ENCODE measurements around the gene CHEK2.
A peak's percentile ranks its signal among the peaks of the same experiment; 100 is the strongest.

Gene CHEK2

GRCh38 chr22:28728002-28728401 is 13.6 kb downstream of the CHEK2 start:
- DNase-seq (ENCODE audit: low read depth), result no peak
- no peak overlapping the region for H3K4me3 ChIP-seq (ENCODE audit: low read length)
- TF ChIP-seq CTCF (conservative IDR thresholded peaks at IDR 0.05; ENCODE audit: low read depth, low read length), result no peak

GRCh38 chr22:28718044-28718443 is 23.6 kb downstream of the CHEK2 start:
- no peak for TF ChIP-seq CTCF (conservative IDR thresholded peaks at IDR 0.05; ENCODE audit: low read depth, low read length)
- H3K4me3 ChIP-seq (ENCODE audit: low read length), result no peak overlapping the region

GRCh38 chr22:28716686-28717085 is 24.9 kb downstream of the CHEK2 start:
- no peak overlapping the region for H3K4me3 ChIP-seq (ENCODE audit: low read length)
- no peak for DNase-seq (ENCODE audit: low read depth)
- TF ChIP-seq CTCF (conservative IDR thresholded peaks at IDR 0.05; ENCODE audit: low read depth, low read length), result no peak

More at GRCh38 chr22:28718044-28718443, 23.6 kb downstream of the CHEK2 start:
- no peak for DNase-seq (ENCODE audit: low read depth)

GRCh38 chr22:28715611-28716010 is 26.0 kb downstream of the CHEK2 start:
- no peak for TF ChIP-seq CTCF (conservative IDR thresholded peaks at IDR 0.05; ENCODE audit: low read depth, low read length)
- no peak overlapping the region for H3K4me3 ChIP-seq (ENCODE audit: low read length)
- no peak for DNase-seq (ENCODE audit: low read depth)

- no peak overlapping the region for H3K4me3 ChIP-seq (ENCODE audit: low read length)
- DNase-seq (ENCODE audit: low read depth), result no peak
- no peak for TF ChIP-seq CTCF (conservative IDR thresholded peaks at IDR 0.05; ENCODE audit: low read depth, low read length)
These were observed 27.5 kb downstream of the CHEK2 start for GRCh38 chr22:28714043-28714628.

- peak; percentile 33 for TF ChIP-seq CTCF (conservative IDR thresholded peaks at IDR 0.05; ENCODE audit: low read depth, low read length)
- peak overlapping the region; percentile 19 for H3K4me3 ChIP-seq (ENCODE audit: low read length)
- DNase-seq (ENCODE audit: low read depth), result peak; percentile 88
These were observed 29.5 kb downstream of the CHEK2 start for GRCh38 chr22:28711820-28712777.

Measured in retinal pigment epithelial cell (primary cell).